HG03469 (cell line): ENCODE results near the gene VAV3.
A peak's percentile ranks its signal among the peaks of the same experiment; 100 is the strongest.
"Not testable (repeated sequence)": the region's sequence is repeated elsewhere in the genome, so short reads cannot be mapped to it uniquely, and the experiment has no call there.

ENCODE experiments used
- ATAC-seq: cut with Tn5 transposase; IDR thresholded peaks from one replicate; pipeline ENCODE4 v1.9.1; 2021; ENCODE audit warnings: mild to moderate bottlenecking, moderate library complexity, moderate number of reproducible peaks; ENCODE audit not compliant: unreplicated experiment

Gene VAV3

GRCh38 chr1:107762751-107763390 is 202.1 kb downstream of the VAV3 start:
- ATAC-seq: no peak

GRCh38 chr1:107760065-107760464 is 204.9 kb downstream of the VAV3 start:
- ATAC-seq: no peak

- ATAC-seq: peak; percentile 50
Measured at GRCh38 chr1:107750364-107750959, 214.5 kb downstream of the VAV3 start.

GRCh38 chr1:107748531-107748930 is 216.4 kb downstream of the VAV3 start:
- ATAC-seq: no peak

GRCh38 chr1:107741242-107741641 is 223.7 kb downstream of the VAV3 start:
- no peak for ATAC-seq

GRCh38 chr1:107740579-107740978 is 224.4 kb downstream of the VAV3 start:
- no peak for ATAC-seq

- ATAC-seq: no peak
Measured at GRCh38 chr1:107739651-107740050, 225.3 kb downstream of the VAV3 start.

- no peak for ATAC-seq
Measured at GRCh38 chr1:107739201-107739600, 225.8 kb downstream of the VAV3 start.

- not testable (repeated sequence) for ATAC-seq
Measured at GRCh38 chr1:107733401-107733800, 231.6 kb downstream of the VAV3 start.

GRCh38 chr1:107727866-107728265 is 237.1 kb downstream of the VAV3 start:
- ATAC-seq: no peak

- no peak for ATAC-seq
Measured at GRCh38 chr1:107726860-107727259, 238.1 kb downstream of the VAV3 start.

- ATAC-seq: no peak
Measured at GRCh38 chr1:107724648-107725047, 240.3 kb downstream of the VAV3 start.

GRCh38 chr1:107720210-107720609 is 244.8 kb downstream of the VAV3 start:
- not testable (repeated sequence) for ATAC-seq

- ATAC-seq: no peak
Measured at GRCh38 chr1:107710005-107710404, 255.0 kb downstream of the VAV3 start.

- no peak for ATAC-seq
Measured at GRCh38 chr1:107707111-107707510, 257.9 kb downstream of the VAV3 start.

- no peak for ATAC-seq
Measured at GRCh38 chr1:107706182-107706581, 258.8 kb downstream of the VAV3 start.

- ATAC-seq: no peak
Measured at GRCh38 chr1:107704911-107705310, 260.1 kb downstream of the VAV3 start.

GRCh38 chr1:107702946-107703571 is 261.9 kb downstream of the VAV3 start:
- ATAC-seq: no peak

- not testable (repeated sequence) for ATAC-seq
Measured at GRCh38 chr1:107700651-107701050, 264.3 kb downstream of the VAV3 start.

GRCh38 chr1:107698161-107698560 is 266.8 kb downstream of the VAV3 start:
- no peak for ATAC-seq

GRCh38 chr1:107695341-107695740 is 269.6 kb downstream of the VAV3 start:
- ATAC-seq: no peak
